ENCODE results near the gene ZNF436. TPM values are rescaled to one million over a fixed set of nuclear protein-coding genes. Genes with fewer than 3 reads are reported as not detected.

Gene ZNF436
- total RNA-seq, 2 donors from 2014 or later: 8.6 to 18.5 TPM

Other genes starting within 250 kb of the ZNF436 start
- 1 to 10 TPM; 4.6 to 8.0 TPM for gene LUZP1, start 201.0 kb downstream of the ZNF436 start, total RNA-seq
- not detected for gene HTR1D, start 152.3 kb downstream of the ZNF436 start, total RNA-seq
- 10 to 100 TPM; 34.2 to 41.2 TPM for gene HNRNPR, start 25.6 kb downstream of the ZNF436 start, total RNA-seq
- 100 to 1,000 TPM; 110 to 140 TPM for gene TCEA3, start 54.9 kb upstream of the ZNF436 start, total RNA-seq
- 10 to 100 TPM; 27.4 to 39.4 TPM for gene ASAP3, start 114.3 kb upstream of the ZNF436 start, total RNA-seq
- gene E2F2, start 161.4 kb upstream of the ZNF436 start, total RNA-seq: under 1 TPM in 1 of 2 donors, not detected in 1; under 0.01 TPM
- gene ID3, start 189.7 kb upstream of the ZNF436 start, total RNA-seq: 100 to 1,000 TPM in 1 of 2 donors, 10 to 100 TPM in 1; 65.9 to 118 TPM

Measured in body of pancreas (tissue), 2 donors.